WTC11 (cell line): ENCODE measurements around the gene SLC4A8. TPM values are rescaled to one million over a fixed set of nuclear protein-coding genes. Genes with fewer than 3 reads are reported as not detected.

Source experiments
- ATAC-seq: fragments of 200-7000 bp; cut with Tn5 transposase; 2 replicates; pipeline ENCODE4 v1.10.0; 2021; ENCODE audit warnings: mild to moderate bottlenecking, moderate library complexity
- CTCF ChIA-PET: fragments of 300-600 bp; sonication (Branson Sonifier 250); formaldehyde crosslinking; loops from one replicate; lab custom pipeline; 2021; ENCODE audit warnings: antibody characterized with exemption; lab: Charles Lee
- POLR2A ChIA-PET: fragments of 350-600 bp; sonication (Branson Sonifier 250); formaldehyde crosslinking; loops from one replicate; lab custom pipeline; 2021; ENCODE audit warnings: antibody characterized with exemption; lab: Charles Lee
- DNase-seq: peaks from one replicate; pipeline ENCODE4 v3.0.0; 2021; ENCODE audit warnings: low spot score
- H3K27ac Mint-ChIP-seq: 2 replicates; pipeline ENCODE4 v1.8.0; 2021; ENCODE audit warnings: mixed read lengths
- H3K27me3 Mint-ChIP-seq: 2 replicates; pipeline ENCODE4 v1.8.0; 2021; ENCODE audit warnings: low read depth, mild to moderate bottlenecking, moderate library complexity, mixed read lengths
- H3K36me3 Mint-ChIP-seq: 2 replicates; pipeline ENCODE4 v1.8.0; 2021; ENCODE audit warnings: mixed read lengths
- H3K4me1 Mint-ChIP-seq: 2 replicates; pipeline ENCODE4 v1.8.0; 2022; ENCODE audit warnings: mixed read lengths
- H3K4me3 Mint-ChIP-seq: 2 replicates; pipeline ENCODE4 v1.8.0; 2021; ENCODE audit warnings: mild to moderate bottlenecking, moderate library complexity, mixed read lengths
- H3K9me3 Mint-ChIP-seq: 2 replicates; pipeline ENCODE4 v1.8.0; 2021; ENCODE audit warnings: mixed read lengths
- ATF2 ChIP-seq: sonication (generic); formaldehyde crosslinking; IDR thresholded peaks from 2 replicates; pipeline ENCODE4 v1.8.1; 2022; ENCODE audit warnings: low read depth, missing genetic modification reagents, borderline replicate concordance
- E2F4 ChIP-seq: sonication (generic); formaldehyde crosslinking; IDR thresholded peaks from 2 replicates; pipeline ENCODE4 v1.8.1; 2022; ENCODE audit warnings: low read depth, mild to moderate bottlenecking, moderate library complexity, missing genetic modification reagents, borderline replicate concordance
- ELF4 ChIP-seq: sonication (generic); formaldehyde crosslinking; IDR thresholded peaks from 2 replicates; pipeline ENCODE4 v1.8.1; 2022; ENCODE audit warnings: low read depth, mild to moderate bottlenecking, moderate library complexity, missing genetic modification reagents
- EMX1 ChIP-seq: fragments of 250-450 bp; sonication (Bioruptor Pico); IDR thresholded peaks from 2 replicates; pipeline ENCODE4 v1.8.0; 2021; ENCODE audit warnings: mild to moderate bottlenecking
- ERG ChIP-seq: fragments of 250-450 bp; sonication (Bioruptor Pico); IDR thresholded peaks from 2 replicates; pipeline ENCODE4 v1.8.0; 2021; ENCODE audit warnings: mild to moderate bottlenecking
- ETV6 ChIP-seq: sonication (generic); formaldehyde crosslinking; IDR thresholded peaks from 2 replicates; pipeline ENCODE4 v1.8.1; 2022; ENCODE audit warnings: mild to moderate bottlenecking, missing genetic modification reagents
- FOXJ3 ChIP-seq: sonication (generic); formaldehyde crosslinking; IDR thresholded peaks from 2 replicates; pipeline ENCODE4 v1.9.0; 2021; ENCODE audit warnings: missing genetic modification reagents, mild to moderate bottlenecking, borderline replicate concordance
- GRHL2 ChIP-seq: fragments of 250-450 bp; sonication (Bioruptor Pico); IDR thresholded peaks from 2 replicates; pipeline ENCODE4 v1.8.0; 2022; ENCODE audit warnings: mild to moderate bottlenecking, moderate library complexity; ENCODE audit not compliant: insufficient replicate concordance, severe bottlenecking
- IRF1 ChIP-seq: sonication (generic); formaldehyde crosslinking; IDR thresholded peaks from 2 replicates; pipeline ENCODE4 v1.8.0; 2023; ENCODE audit warnings: missing genetic modification reagents
- KAT7 ChIP-seq: sonication (generic); formaldehyde crosslinking; IDR thresholded peaks from 2 replicates; pipeline ENCODE4 v1.8.1; 2023; ENCODE audit warnings: missing genetic modification reagents, mild to moderate bottlenecking, borderline replicate concordance
- MXD4 ChIP-seq: fragments of 250-450 bp; sonication (Bioruptor Pico); IDR thresholded peaks from 2 replicates; pipeline ENCODE4 v1.8.0; 2021; ENCODE audit warnings: mild to moderate bottlenecking, moderate library complexity, borderline replicate concordance
- NFATC4 ChIP-seq: fragments of 250-450 bp; sonication (Bioruptor Pico); IDR thresholded peaks from 2 replicates; pipeline ENCODE4 v1.9.0; 2021; ENCODE audit warnings: mild to moderate bottlenecking
- NFE2L1 ChIP-seq: sonication (generic); formaldehyde crosslinking; IDR thresholded peaks from 2 replicates; pipeline ENCODE4 v1.8.1; 2023; ENCODE audit warnings: missing genetic modification reagents
- NR2C2 ChIP-seq: sonication (generic); formaldehyde crosslinking; IDR thresholded peaks from 2 replicates; pipeline ENCODE4 v1.8.0; 2022; ENCODE audit warnings: mild to moderate bottlenecking, missing genetic modification reagents
- OVOL2 ChIP-seq: fragments of 250-450 bp; sonication (Bioruptor Pico); IDR thresholded peaks from 2 replicates; pipeline ENCODE4 v1.9.0; 2021; ENCODE audit warnings: mild to moderate bottlenecking, borderline replicate concordance
- RORB ChIP-seq: fragments of 250-450 bp; sonication (Bioruptor Pico); IDR thresholded peaks from 2 replicates; pipeline ENCODE4 v1.9.0; 2021; ENCODE audit warnings: mild to moderate bottlenecking
- SMAD3 ChIP-seq: sonication (generic); formaldehyde crosslinking; IDR thresholded peaks from 2 replicates; pipeline ENCODE4 v1.8.0; 2022; ENCODE audit warnings: missing genetic modification reagents, mild to moderate bottlenecking, borderline replicate concordance
- SMAD4 ChIP-seq: sonication (generic); formaldehyde crosslinking; IDR thresholded peaks from 2 replicates; pipeline ENCODE4 v1.8.0; 2022; ENCODE audit warnings: mild to moderate bottlenecking, missing genetic modification reagents
- TCF7 ChIP-seq: sonication (generic); formaldehyde crosslinking; IDR thresholded peaks from 2 replicates; pipeline ENCODE4 v1.8.0; 2022; ENCODE audit warnings: mild to moderate bottlenecking, low read depth, missing genetic modification reagents, moderate library complexity
- TEAD1 ChIP-seq: sonication (generic); formaldehyde crosslinking; IDR thresholded peaks from 2 replicates; pipeline ENCODE4 v1.8.0; 2022; ENCODE audit warnings: mild to moderate bottlenecking, missing genetic modification reagents
- ZNF232 ChIP-seq: sonication (generic); formaldehyde crosslinking; IDR thresholded peaks from 2 replicates; pipeline ENCODE4 v1.8.0; 2022; ENCODE audit warnings: mild to moderate bottlenecking, missing genetic modification reagents
- ZNF263 ChIP-seq: sonication (generic); formaldehyde crosslinking; IDR thresholded peaks from 2 replicates; pipeline ENCODE4 v1.8.1; 2022; ENCODE audit warnings: low read depth, mild to moderate bottlenecking, moderate library complexity, missing genetic modification reagents
- ZNF416 ChIP-seq: fragments of 250-450 bp; sonication (Bioruptor Pico); IDR thresholded peaks from 2 replicates; pipeline ENCODE4 v1.9.0; 2021; ENCODE audit warnings: mild to moderate bottlenecking, inconsistent platforms
- ZNF423 ChIP-seq: fragments of 250-450 bp; sonication (Bioruptor Pico); IDR thresholded peaks from 2 replicates; pipeline ENCODE4 v2.1.2; 2022; ENCODE audit warnings: mild to moderate bottlenecking, moderate library complexity
- ZNF671 ChIP-seq: fragments of 250-450 bp; sonication (Bioruptor Pico); IDR thresholded peaks from 2 replicates; pipeline ENCODE4 v1.8.0; 2021; ENCODE audit warnings: mild to moderate bottlenecking
- ZSCAN18 ChIP-seq: fragments of 250-450 bp; sonication (Bioruptor Pico); IDR thresholded peaks from 2 replicates; pipeline ENCODE4 v2.1.2; 2022; ENCODE audit warnings: mild to moderate bottlenecking, moderate library complexity
- total RNA-seq: library from RNA; stranded (reverse); gene quantifications from 3 replicates; pipeline ENCODE4 v1.2.3, GENCODE V29; 2021
- TF ChIP-seq, protein P1 (sequence below): fragments of 250-450 bp; sonication (Bioruptor Pico); conservative IDR thresholded peaks from 2 replicates; pipeline ENCODE4 v1.9.0; 2021; ENCODE audit warnings: mild to moderate bottlenecking
- TF ChIP-seq, protein P2 (sequence below): sonication (generic); formaldehyde crosslinking; IDR thresholded peaks from 2 replicates; pipeline ENCODE4 v1.8.0; 2022; ENCODE audit warnings: mild to moderate bottlenecking, missing genetic modification reagents
- TF ChIP-seq, protein P3 (sequence below): sonication (generic); formaldehyde crosslinking; conservative IDR thresholded peaks from 2 replicates; pipeline ENCODE4 v1.8.1; 2022; ENCODE audit warnings: mild to moderate bottlenecking, missing genetic modification reagents

The SLC4A8 gene
- total RNA-seq, 1 experiment from 2014 or later = 16.9 TPM

- CTCF ChIA-PET = interaction anchor here (0.8 to 1.3 kb wide), 3 partner anchors 16 to 49 kb away, joined by 3 to 4 read pairs (median 3); no protein-coding TSS in a partner anchor
- Mint-ChIP-seq H3K4me3 (no peak overlapping the region), H3K9me3 (no peaks in the 10 kb centered on the region), H3K27ac (peak overlapping the region; percentile 4; the same call in 1 of the 2 replicates), H3K36me3 (no peaks in the 10 kb centered on the region)
- TF ChIP-seq ZNF423 = no peak
- TF ChIP-seq IRF1 (CRISPR knock-in tag) = no peak
- no peak for TF ChIP-seq ZNF416 (CRISPR knock-in tag)
- no peak for TF ChIP-seq EMX1 (CRISPR knock-in tag)
- TF ChIP-seq TCF7 (CRISPR knock-in tag) = no peak
- no peak for TF ChIP-seq FOXJ3 (CRISPR knock-in tag)
- no peak for TF ChIP-seq OVOL2 (CRISPR knock-in tag)
- no peak for TF ChIP-seq NR2C2 (CRISPR knock-in tag)
- no peak for TF ChIP-seq NFATC4
- no peak for TF ChIP-seq GRHL2
- TF ChIP-seq ELF4 (CRISPR knock-in tag) = no peak
- TF ChIP-seq, protein P1, sequence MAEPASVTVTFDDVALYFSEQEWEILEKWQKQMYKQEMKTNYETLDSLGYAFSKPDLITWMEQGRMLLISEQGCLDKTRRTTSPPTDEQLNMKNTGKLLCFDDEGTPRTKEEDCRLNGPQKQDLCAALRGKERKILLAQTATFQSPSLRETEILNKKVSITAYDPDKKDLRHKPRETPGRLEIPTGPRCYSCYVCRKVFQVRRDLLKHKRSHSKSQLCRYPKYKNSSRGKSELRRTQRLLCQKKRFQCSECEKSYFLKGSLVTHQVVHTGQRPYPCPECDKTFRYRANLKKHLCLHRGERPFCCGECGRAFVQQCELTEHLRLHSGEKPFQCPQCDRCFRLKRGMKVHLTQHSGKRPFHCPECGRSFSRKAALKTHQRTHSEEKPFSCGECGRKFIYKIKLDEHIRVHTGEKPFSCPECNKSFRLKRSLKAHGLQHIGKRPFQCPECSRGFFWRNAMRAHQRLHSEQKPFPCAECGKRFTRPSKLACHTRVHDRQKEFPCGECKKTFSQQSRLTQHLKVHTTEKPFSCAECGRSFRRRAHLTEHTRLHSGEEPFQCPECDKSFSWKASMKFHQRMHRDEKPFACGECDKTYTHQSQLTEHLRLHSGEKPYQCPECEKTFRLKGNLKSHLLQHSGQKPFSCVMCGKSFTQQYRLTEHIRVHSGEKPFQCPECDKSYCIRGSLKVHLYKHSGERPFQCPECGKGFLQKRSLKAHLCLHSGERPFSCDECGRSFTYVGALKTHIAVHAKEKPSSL (CRISPR knock-in tag) = no peak
- no peak for TF ChIP-seq ATF2 (CRISPR knock-in tag)
- no peak for TF ChIP-seq ETV6 (CRISPR knock-in tag)
- TF ChIP-seq, protein P2, sequence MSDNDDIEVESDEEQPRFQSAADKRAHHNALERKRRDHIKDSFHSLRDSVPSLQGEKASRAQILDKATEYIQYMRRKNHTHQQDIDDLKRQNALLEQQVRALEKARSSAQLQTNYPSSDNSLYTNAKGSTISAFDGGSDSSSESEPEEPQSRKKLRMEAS (CRISPR knock-in tag) = no peak
- no peak for TF ChIP-seq TEAD1 (CRISPR knock-in tag)
- no peak for TF ChIP-seq NFE2L1 (CRISPR knock-in tag)
- TF ChIP-seq RORB (CRISPR knock-in tag) = no peak
- TF ChIP-seq SMAD3 (CRISPR knock-in tag) = no peak
- TF ChIP-seq, all 79 proteins: peak for 0
- ATAC-seq (no peak), DNase-seq (no peak)
- POLR2A ChIA-PET = no interaction called here
- H3K4me1 Mint-ChIP-seq = peaks cover 11% of the 10 kb centered on the region
- no peaks in the 10 kb centered on the region for H3K27me3 Mint-ChIP-seq
These were observed 24.7 kb upstream of the SLC4A8 start for GRCh38 chr12:51399891-51400290.

DNA sequence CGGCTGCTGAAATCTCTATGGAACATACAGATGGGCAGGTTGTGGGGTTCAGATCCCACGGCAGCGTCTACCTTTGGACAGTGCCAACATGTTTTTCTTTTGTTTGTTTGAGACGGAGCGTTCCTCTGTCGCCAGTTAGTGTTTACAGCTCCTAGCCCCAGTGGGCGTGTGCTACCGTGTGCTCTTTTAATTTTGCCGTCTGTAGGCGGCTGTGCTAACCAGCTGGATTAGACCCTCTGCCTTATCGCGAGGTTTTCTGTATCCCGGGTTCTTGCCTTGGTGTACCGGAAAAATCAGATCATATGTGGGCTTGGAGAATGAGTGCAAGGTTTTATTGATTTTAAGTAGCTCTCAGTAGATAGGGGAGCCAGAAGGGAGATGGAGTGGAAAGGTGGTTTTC lies 23.6 kb upstream of the SLC4A8 start:
- DNase-seq = no peak
- POLR2A ChIA-PET = no interaction called here
- H3K27ac Mint-ChIP-seq = no peak overlapping the region
- no peaks in the 10 kb centered on the region for H3K9me3 Mint-ChIP-seq
- H3K36me3 Mint-ChIP-seq = no peaks in the 10 kb centered on the region
- H3K27me3 Mint-ChIP-seq = no peaks in the 10 kb centered on the region
- H3K4me1 Mint-ChIP-seq = peaks cover 2% of the 10 kb centered on the region; the same call in 1 of the 2 replicates
- H3K4me3 Mint-ChIP-seq = no peak overlapping the region
- CTCF ChIA-PET = no interaction called here
- no peak for ATAC-seq
- TF ChIP-seq SMAD4 (no peak), ZNF232 (CRISPR knock-in tag) (no peak), ZNF671 (CRISPR knock-in tag) (no peak), GRHL2 (no peak), ZSCAN18 (no peak), KAT7 (CRISPR knock-in tag) (no peak), MXD4 (CRISPR knock-in tag) (no peak), ERG (CRISPR knock-in tag) (no peak), ZNF263 (CRISPR knock-in tag) (no peak), E2F4 (CRISPR knock-in tag) (no peak)
- TF ChIP-seq, protein P2 (CRISPR knock-in tag) = no peak
- TF ChIP-seq, protein P3, sequence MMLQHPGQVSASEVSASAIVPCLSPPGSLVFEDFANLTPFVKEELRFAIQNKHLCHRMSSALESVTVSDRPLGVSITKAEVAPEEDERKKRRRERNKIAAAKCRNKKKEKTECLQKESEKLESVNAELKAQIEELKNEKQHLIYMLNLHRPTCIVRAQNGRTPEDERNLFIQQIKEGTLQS (CRISPR knock-in tag) = no peak
